GM23248 (cell line): Measurements from ENCODE around the gene SMCO2.

Source experiments
- EZH2 ChIP-seq: fragments of 200-600 bp; sonication (generic); IDR thresholded peaks from 2 replicates; pipeline ENCODE4 v1.6.1; 2018; ENCODE audit warnings: antibody characterized with exemption, mild to moderate bottlenecking; ENCODE audit not compliant: insufficient read depth, poor library complexity, severe bottlenecking
- EZH2phosphoT487 ChIP-seq: fragments of 200-600 bp; sonication (generic); IDR thresholded peaks from 2 replicates; pipeline ENCODE4 v1.6.1; 2018; ENCODE audit warnings: antibody characterized with exemption, moderate library complexity, mild to moderate bottlenecking, low read depth; ENCODE audit not compliant: insufficient read depth

GRCh38 chr12:27545665-27546064 is 99.1 kb downstream of the SMCO2 start:
- TF ChIP-seq EZH2, result no peak
- TF ChIP-seq EZH2phosphoT487, result no peak
